ENCODE results near the gene C19orf53. TPM values are rescaled to one million over a fixed set of nuclear protein-coding genes. Genes with fewer than 3 reads are reported as not detected.

The C19orf53 gene
- total RNA-seq, 1 donor from 2014 or later: 90.1 TPM

DNA sequence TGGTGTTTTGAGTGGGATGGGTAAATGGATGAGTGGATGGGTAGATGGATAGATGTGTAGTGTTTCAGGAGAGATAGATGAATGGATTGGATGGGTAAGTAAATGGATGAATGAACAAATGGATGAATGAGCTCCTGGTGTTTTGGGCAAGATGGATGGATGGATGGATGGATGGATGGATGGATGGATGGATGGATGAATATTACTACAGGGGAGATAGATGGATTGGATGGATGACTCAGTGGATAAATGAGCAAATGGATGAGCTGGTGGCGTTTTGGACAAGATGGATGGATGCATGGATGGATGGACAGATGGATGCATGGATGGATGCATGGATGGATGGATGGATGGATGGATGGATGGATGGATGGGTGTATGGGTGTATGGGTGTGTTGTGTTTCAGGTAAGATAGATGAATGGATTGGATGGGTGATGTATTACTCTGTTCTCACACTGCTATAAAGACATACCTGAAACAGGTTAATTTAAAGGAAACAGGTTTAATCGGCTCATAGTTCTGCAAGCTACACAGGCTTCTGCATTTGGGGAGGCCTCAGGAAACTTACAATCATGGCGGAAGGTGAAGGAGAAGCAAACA is 33.3 kb downstream of the C19orf53 start:
- Mint-ChIP-seq H3K4me3 (ENCODE audit: low read depth) (no peak overlapping the region), H3K4me1 (ENCODE audit: low read depth) (no peaks in the 10 kb centered on the region), H3K36me3 (ENCODE audit: insufficient read depth) (peaks cover 13% of the 10 kb centered on the region), H3K27me3 (no peaks in the 10 kb centered on the region), H3K9me3 (ENCODE audit: low read depth) (no peaks in the 10 kb centered on the region), H3K27ac (no peak overlapping the region)
- DNase-seq (ENCODE audit: low spot score, unreplicated experiment): no peak
- TF ChIP-seq, protein P1, sequence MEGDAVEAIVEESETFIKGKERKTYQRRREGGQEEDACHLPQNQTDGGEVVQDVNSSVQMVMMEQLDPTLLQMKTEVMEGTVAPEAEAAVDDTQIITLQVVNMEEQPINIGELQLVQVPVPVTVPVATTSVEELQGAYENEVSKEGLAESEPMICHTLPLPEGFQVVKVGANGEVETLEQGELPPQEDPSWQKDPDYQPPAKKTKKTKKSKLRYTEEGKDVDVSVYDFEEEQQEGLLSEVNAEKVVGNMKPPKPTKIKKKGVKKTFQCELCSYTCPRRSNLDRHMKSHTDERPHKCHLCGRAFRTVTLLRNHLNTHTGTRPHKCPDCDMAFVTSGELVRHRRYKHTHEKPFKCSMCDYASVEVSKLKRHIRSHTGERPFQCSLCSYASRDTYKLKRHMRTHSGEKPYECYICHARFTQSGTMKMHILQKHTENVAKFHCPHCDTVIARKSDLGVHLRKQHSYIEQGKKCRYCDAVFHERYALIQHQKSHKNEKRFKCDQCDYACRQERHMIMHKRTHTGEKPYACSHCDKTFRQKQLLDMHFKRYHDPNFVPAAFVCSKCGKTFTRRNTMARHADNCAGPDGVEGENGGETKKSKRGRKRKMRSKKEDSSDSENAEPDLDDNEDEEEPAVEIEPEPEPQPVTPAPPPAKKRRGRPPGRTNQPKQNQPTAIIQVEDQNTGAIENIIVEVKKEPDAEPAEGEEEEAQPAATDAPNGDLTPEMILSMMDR (IDR thresholded peaks at IDR 0.05; ENCODE audit: unreplicated experiment): no peak

DNA sequence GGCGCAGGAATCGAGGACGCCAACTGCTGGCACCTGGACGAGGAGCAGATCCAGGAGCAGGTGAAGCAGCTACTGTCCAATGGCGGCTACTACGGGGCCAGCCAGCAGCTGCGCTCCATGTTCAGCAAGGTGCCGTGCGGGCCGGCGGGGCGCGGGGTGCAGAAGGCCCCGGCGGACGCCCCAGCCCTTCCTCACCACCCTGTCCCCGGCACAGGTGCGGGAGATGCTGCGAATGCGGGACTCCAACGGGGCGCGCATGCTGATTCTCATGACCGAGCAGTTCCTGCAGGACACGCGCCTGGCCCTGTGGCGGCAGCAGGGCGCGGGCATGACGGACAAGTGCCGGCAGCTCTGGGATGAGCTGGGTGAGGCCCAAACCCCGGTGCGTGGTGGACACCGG is 34.6 kb downstream of the C19orf53 start:
- Mint-ChIP-seq H3K36me3 (ENCODE audit: insufficient read depth) (peaks cover 19% of the 10 kb centered on the region), H3K27me3 (no peaks in the 10 kb centered on the region), H3K4me1 (ENCODE audit: low read depth) (no peaks in the 10 kb centered on the region), H3K9me3 (ENCODE audit: low read depth) (no peaks in the 10 kb centered on the region), H3K27ac (no peak overlapping the region), H3K4me3 (ENCODE audit: low read depth) (no peak overlapping the region)
- no peak for DNase-seq (ENCODE audit: low spot score, unreplicated experiment)
- TF ChIP-seq, protein P1 (IDR thresholded peaks at IDR 0.05; ENCODE audit: unreplicated experiment): no peak

DNA sequence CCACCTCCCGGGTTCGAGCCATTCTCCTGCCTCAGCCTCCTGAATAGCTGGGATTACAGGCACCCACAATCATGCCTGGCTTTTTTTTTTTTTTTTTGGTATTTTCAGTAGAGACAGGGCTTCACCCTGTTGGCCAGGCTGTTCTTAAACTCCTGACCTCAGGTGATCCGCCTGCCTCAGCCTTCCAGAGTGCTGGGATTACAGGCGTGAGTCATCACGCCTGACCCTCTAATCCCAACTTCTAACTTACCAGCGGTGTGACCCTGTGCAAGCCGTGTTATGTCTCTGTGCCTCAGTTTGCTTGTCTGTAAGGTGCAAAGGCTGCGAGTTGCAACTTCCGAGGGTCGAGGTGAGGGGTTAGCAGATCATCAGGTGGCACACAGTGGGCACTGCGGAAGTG is 38.3 kb downstream of the C19orf53 start:
- H3K27me3 Mint-ChIP-seq: no peaks in the 10 kb centered on the region

DNA sequence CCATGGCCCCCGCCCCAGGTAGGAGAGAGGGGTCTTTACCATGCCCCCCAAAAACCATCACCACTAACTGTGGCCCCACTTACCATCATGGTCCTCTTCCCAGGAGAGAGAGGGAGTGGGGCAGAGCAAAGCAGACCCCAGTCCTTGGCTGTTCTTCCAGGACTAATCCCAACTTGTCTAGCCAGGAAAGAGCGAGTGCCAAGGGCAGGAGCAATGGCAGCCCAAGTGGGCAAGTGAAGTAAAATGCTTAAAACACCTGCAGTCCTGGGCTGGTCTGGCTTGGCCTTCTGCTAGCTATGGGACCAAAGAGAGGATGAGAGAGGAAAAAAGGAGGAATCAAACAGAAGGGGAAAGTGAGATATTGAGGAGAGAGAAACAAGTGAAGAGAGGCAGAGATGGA is 38.9 kb downstream of the C19orf53 start:
- no peak for DNase-seq (ENCODE audit: low spot score, unreplicated experiment)
- Mint-ChIP-seq H3K27me3 (no peaks in the 10 kb centered on the region), H3K27ac (no peak overlapping the region), H3K9me3 (ENCODE audit: low read depth) (no peaks in the 10 kb centered on the region), H3K4me3 (ENCODE audit: low read depth) (no peak overlapping the region), H3K4me1 (ENCODE audit: low read depth) (no peaks in the 10 kb centered on the region), H3K36me3 (ENCODE audit: insufficient read depth) (peaks cover 16% of the 10 kb centered on the region)
- TF ChIP-seq, protein P1 (IDR thresholded peaks at IDR 0.05; ENCODE audit: unreplicated experiment): no peak

More for the DNA sequence above, 38.3 kb downstream of the C19orf53 start:
- Mint-ChIP-seq H3K36me3 (ENCODE audit: insufficient read depth) (peaks cover 16% of the 10 kb centered on the region), H3K9me3 (ENCODE audit: low read depth) (no peaks in the 10 kb centered on the region), H3K4me3 (ENCODE audit: low read depth) (no peak overlapping the region), H3K27ac (no peak overlapping the region), H3K4me1 (ENCODE audit: low read depth) (no peaks in the 10 kb centered on the region)
- TF ChIP-seq, protein P1 (IDR thresholded peaks at IDR 0.05; ENCODE audit: unreplicated experiment): no peak
- DNase-seq (ENCODE audit: low spot score, unreplicated experiment): no peak

DNA sequence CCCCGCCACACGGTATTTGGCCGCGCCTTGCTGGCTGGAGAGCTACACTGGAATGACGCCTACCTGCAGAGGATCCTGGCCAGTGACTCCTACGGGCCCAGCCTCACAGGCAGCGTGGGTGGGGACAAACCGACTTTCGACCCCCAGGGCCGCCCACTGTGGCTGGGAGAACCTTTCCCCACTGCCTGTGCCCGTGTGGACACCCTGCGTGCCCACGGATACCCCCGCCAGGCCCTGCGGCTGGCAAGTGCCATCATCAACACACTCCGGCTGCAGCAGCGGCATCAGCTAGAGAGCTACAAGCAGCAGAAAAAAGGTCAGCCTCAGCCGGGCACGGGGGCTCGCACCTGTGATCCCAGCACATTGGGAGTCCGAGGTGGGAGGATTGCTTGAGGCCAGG is 40.3 kb downstream of the C19orf53 start:
- Mint-ChIP-seq H3K27ac (no peak overlapping the region), H3K4me3 (ENCODE audit: low read depth) (no peak overlapping the region), H3K36me3 (ENCODE audit: insufficient read depth) (peaks cover 18% of the 10 kb centered on the region), H3K27me3 (no peaks in the 10 kb centered on the region), H3K9me3 (ENCODE audit: low read depth) (no peaks in the 10 kb centered on the region), H3K4me1 (ENCODE audit: low read depth) (no peaks in the 10 kb centered on the region)
- DNase-seq (ENCODE audit: low spot score, unreplicated experiment): no peak
- TF ChIP-seq, protein P1 (IDR thresholded peaks at IDR 0.05; ENCODE audit: unreplicated experiment): no peak
